ENCODE results near the gene VCL.

DNA sequence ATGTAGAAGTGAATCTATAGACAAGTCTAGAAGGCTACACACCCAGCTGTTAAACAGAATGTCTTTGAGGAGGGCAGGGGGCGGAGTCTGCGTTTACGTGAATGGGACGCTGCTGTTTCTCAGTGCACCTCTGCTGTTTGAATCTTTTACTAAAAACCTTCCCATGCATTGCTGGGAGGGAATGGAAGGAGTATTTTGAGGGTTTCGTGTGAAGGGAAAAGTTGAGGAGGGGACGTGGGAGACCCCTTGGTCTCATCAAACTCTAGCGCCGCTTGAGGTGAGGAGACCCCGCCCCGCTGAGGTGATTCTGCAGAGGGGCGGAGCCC, 492 bp upstream of the VCL start:
- TF ChIP-seq POLR2A (IDR thresholded peaks at IDR 0.05; ENCODE audit: low read length) (no peak), GATA1 (IDR thresholded peaks at IDR 0.05; ENCODE audit: low read depth, low read length) (no peak)
